ENCODE results near the gene CNIH3.

DNA sequence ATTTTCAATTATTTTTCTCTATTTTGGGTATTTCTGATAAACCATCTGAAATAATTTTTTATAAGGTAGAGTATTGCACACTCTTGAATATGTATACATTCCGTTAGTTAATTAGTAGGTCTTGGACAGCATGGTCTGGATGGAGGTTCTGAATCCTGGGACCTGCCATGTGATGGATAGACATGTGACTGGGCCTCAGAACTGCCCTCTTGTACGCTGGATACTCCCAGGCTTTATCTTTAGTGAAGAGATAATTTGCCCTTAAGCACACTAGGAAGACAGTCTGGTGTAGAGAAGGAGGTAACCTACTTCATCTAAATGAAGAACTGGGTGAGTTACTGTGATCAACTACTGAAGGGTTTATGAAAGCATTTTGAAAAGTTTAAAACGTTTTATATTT is 48.9 kb downstream of the CNIH3 start:
- TF ChIP-seq CTCF (IDR thresholded peaks at IDR 0.05), result no peak
- no peak for TF ChIP-seq POLR2AphosphoS5 (IDR thresholded peaks at IDR 0.05)

Measured in breast epithelium (tissue), 3 donors.